Lung (tissue), 12 donors: ENCODE results near the gene NIPAL4. TPM values are rescaled to one million over a fixed set of nuclear protein-coding genes. Genes with fewer than 3 reads are reported as not detected.
"Not testable (repeated sequence)": the region's sequence is repeated elsewhere in the genome, so short reads cannot be mapped to it uniquely, and the experiment has no call there.

ENCODE experiments used
- ATAC-seq: fragments of 200-7000 bp; cut with Tn5 transposase; one replicate; pipeline ENCODE4 v1.9.1; 2020; ENCODE audit warnings: moderate number of reproducible peaks; ENCODE audit not compliant: insufficient read depth, low FRiP score
- DNase-seq, 3 donors: peaks; one replicate each; pipeline ENCODE4 v3.0.0-alpha.2; 2013 to 2017
- H3K27ac ChIP-seq, 2 donors: one replicate each; pipeline ENCODE4 v1.5.1; 2013; ENCODE audit warnings: mild to moderate bottlenecking in 2 of 2, moderate library complexity in 2 of 2, control low read depth in 1 of 2, inconsistent platforms in 1 of 2, low read depth in 1 of 2, low read length in 1 of 2
- H3K27me3 ChIP-seq, 3 donors: one replicate each; pipeline ENCODE4 v1.5.1; 2013; ENCODE audit warnings: low read length in 2 of 3; ENCODE audit not compliant: control insufficient read depth in 3 of 3, insufficient read depth in 3 of 3
- H3K36me3 ChIP-seq, 4 donors: one replicate each; pipeline ENCODE4 v1.5.1; 2013; ENCODE audit warnings: low read length in 4 of 4, mild to moderate bottlenecking in 1 of 4, moderate library complexity in 1 of 4; ENCODE audit not compliant: control insufficient read depth in 4 of 4, insufficient read depth in 4 of 4
- H3K4me1 ChIP-seq, 5 donors: one replicate each; pipeline ENCODE4 v1.5.1; 2013; ENCODE audit warnings: low read length in 5 of 5, mild to moderate bottlenecking in 2 of 5, moderate library complexity in 1 of 5; ENCODE audit not compliant: control insufficient read depth in 5 of 5, insufficient read depth in 5 of 5
- H3K4me3 ChIP-seq: one replicate; pipeline ENCODE4 v1.5.1; 2013; ENCODE audit warnings: mild to moderate bottlenecking, control low read depth, moderate library complexity
- H3K9ac ChIP-seq, 2 donors: one replicate each; pipeline ENCODE4 v1.5.1; 2013; ENCODE audit warnings: low read length in 2 of 2, control low read depth in 1 of 2; ENCODE audit not compliant: insufficient read depth in 1 of 2
- H3K9me3 ChIP-seq, 4 donors: one replicate each; pipeline ENCODE4 v1.5.1; 2013; ENCODE audit warnings: low read length in 3 of 4, mild to moderate bottlenecking in 1 of 4, moderate library complexity in 1 of 4; ENCODE audit not compliant: control insufficient read depth in 4 of 4, insufficient read depth in 3 of 4
- WGBS, 2 donors: extraction: QIAGEN DNeasy Blood & Tissue Kit; methylation state at CpG; one replicate each; pipeline ENCODE4 v1.1.7; 2013; 5-methylcytosine and 5-hydroxymethylcytosine counted together
- polyA plus RNA-seq, 2 donors: library from polyadenylated mRNA; stranded (reverse); fragments of 200-250 nt; gene quantifications; one replicate each; pipeline ENCODE4 v1.2.1, GENCODE V29; 2013
- total RNA-seq, 2 donors: library from RNA; depleted of rRNA in 1 of 2; stranded (reverse); fragments of >200 nt in 1 of 2; gene quantifications; one replicate each; pipeline ENCODE4 v1.2.1, GENCODE V29; 2014 to 2021
- TF ChIP-seq, protein P1 (sequence below): IDR thresholded peaks from 2 replicates; pipeline ENCODE4 v1.5.1; 2012; ENCODE audit warnings: mild to moderate bottlenecking; ENCODE audit errors: control extremely low read depth, extremely low read depth
- donor health status: control.
- donor health status: control.
- donor health status: Bipolar disorder and iron deficiency.
- donor health status: healthy.
- donor health status: DM: yes; HTN: yes; CAD: no.

NIPAL4 gene
- total and polyA plus RNA-seq, 4 donors: 0.04 to 1.7 (median 0.36) TPM

DNA sequence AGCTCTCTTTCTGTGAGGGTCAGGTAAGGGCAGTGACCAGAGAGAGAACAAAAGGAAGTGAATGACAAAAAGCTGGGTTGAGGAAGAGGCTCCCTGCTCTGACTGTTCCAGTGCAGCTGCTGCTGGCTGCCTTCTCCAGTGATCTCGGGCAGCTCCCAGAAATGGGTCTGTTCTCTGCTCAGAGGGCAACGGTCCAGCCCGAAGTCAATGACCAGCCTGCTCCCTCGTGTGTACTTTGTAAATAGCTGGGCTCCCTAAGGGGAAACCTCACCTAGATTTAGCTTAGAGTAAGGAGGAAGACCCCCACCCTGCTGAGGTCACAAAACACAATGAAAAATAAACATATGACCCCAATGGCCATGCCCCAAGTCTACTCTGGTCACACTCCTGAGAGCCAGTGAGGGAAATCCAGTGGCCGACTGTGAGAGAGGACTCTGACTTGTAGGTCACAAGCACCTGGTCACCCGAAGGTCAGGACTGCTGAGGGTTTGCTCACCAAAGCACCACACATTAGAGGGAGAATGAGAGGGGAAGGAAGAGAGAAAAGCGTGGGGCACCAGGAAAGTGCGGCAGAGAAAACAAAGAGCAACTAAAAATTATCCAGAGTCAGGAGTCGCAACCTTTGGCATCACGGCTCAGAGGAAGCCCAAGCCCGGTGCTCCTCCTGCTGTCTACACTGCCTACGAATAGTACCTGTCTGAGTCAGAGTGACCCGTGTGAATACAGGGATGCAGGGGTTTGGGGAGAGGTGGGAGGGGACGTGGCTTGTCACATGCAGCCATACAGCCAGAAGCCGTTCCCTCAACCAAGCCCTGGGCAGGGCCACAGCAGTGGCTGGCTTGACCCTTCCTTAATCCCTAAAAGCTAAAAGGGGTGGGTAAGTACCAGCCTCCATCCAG, 19.8 kb downstream of the NIPAL4 start:
- ATAC-seq (no peak), DNase-seq (no peak)
- no peak overlapping the region for H3K4me3 ChIP-seq
- H3K36me3 ChIP-seq: peaks cover 0 to 8% (median 2%) of the 10 kb centered on the region in 4 donors
- WGBS, 2 donors: 67 to 75% methylated on average over 15 of the region's 15 CpGs
- no peak overlapping the region for H3K27ac ChIP-seq
- H3K4me1 ChIP-seq: peaks cover 0 to 6% (median 2%) of the 10 kb centered on the region in 5 donors
- no peaks in the 10 kb centered on the region for H3K27me3 ChIP-seq
- H3K9ac ChIP-seq: no peak overlapping the region
- no peaks in the 10 kb centered on the region for H3K9me3 ChIP-seq
- TF ChIP-seq, protein P1, sequence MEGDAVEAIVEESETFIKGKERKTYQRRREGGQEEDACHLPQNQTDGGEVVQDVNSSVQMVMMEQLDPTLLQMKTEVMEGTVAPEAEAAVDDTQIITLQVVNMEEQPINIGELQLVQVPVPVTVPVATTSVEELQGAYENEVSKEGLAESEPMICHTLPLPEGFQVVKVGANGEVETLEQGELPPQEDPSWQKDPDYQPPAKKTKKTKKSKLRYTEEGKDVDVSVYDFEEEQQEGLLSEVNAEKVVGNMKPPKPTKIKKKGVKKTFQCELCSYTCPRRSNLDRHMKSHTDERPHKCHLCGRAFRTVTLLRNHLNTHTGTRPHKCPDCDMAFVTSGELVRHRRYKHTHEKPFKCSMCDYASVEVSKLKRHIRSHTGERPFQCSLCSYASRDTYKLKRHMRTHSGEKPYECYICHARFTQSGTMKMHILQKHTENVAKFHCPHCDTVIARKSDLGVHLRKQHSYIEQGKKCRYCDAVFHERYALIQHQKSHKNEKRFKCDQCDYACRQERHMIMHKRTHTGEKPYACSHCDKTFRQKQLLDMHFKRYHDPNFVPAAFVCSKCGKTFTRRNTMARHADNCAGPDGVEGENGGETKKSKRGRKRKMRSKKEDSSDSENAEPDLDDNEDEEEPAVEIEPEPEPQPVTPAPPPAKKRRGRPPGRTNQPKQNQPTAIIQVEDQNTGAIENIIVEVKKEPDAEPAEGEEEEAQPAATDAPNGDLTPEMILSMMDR: no peak

DNA sequence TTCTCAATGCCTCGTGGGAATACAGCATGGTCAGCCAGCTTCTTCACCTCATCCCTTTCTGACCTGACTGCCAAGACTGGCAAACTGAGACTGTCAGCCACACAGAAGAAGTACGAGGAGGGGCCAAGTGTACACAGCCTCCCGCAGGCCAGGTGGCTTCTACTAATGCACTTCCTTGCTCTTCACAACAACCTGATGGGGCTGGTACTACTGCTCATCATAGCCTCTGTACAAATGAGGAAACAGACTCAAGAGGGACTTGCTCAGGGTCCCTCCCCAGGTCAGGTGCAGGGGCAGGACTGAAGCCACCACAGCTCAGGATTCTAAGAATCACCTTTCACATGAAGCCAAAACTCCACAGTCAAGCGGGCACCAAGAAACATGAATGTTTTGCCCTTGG, 21.3 kb downstream of the NIPAL4 start:
- H3K4me1 ChIP-seq: peaks cover 0 to 8% (median 2%) of the 10 kb centered on the region in 5 donors
- WGBS, 2 donors: 74 to 84% methylated on average over 4 of the region's 4 CpGs
- no peak for DNase-seq
- no peak overlapping the region for H3K9ac ChIP-seq
- H3K36me3 ChIP-seq: peaks cover 0 to 12% (median 2%) of the 10 kb centered on the region in 4 donors
- TF ChIP-seq, protein P1: no peak
- H3K27me3 ChIP-seq: no peaks in the 10 kb centered on the region
- no peak for ATAC-seq
- H3K9me3 ChIP-seq: no peaks in the 10 kb centered on the region
- no peak overlapping the region for H3K27ac ChIP-seq
- H3K4me3 ChIP-seq: no peak overlapping the region

DNA sequence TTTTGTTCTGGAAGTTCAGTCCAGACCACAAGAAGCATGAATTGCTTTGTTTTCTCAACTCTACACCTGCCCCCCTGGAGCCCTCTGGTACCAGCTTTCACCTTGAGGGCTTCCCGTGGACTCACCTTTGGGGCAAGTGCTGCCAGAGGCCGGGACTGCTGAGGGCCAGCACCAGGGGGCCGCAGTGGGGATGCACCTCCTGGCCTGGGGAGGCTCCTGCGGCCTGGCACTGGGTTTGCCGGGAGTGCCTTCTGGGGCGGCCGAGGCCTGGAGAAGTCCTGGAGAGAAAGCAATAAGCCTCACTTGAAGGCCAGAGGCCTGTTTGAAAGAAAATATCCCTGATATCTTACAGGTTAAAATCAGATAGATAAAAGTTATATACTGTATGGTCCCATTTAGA, 21.7 kb downstream of the NIPAL4 start:
- no peak for ATAC-seq
- H3K27ac ChIP-seq: no peak overlapping the region
- H3K9ac ChIP-seq: no peak overlapping the region
- H3K4me1 ChIP-seq: peaks cover 0 to 8% (median 2%) of the 10 kb centered on the region in 5 donors
- H3K27me3 ChIP-seq: no peaks in the 10 kb centered on the region
- no peaks in the 10 kb centered on the region for H3K9me3 ChIP-seq
- peaks cover 0 to 14% (median 2%) of the 10 kb centered on the region in 4 donors for H3K36me3 ChIP-seq
- TF ChIP-seq, protein P1: no peak
- WGBS, 2 donors: 97 to 99% methylated on average over 7 of the region's 7 CpGs
- DNase-seq: no peak
- H3K4me3 ChIP-seq: no peak overlapping the region

DNA sequence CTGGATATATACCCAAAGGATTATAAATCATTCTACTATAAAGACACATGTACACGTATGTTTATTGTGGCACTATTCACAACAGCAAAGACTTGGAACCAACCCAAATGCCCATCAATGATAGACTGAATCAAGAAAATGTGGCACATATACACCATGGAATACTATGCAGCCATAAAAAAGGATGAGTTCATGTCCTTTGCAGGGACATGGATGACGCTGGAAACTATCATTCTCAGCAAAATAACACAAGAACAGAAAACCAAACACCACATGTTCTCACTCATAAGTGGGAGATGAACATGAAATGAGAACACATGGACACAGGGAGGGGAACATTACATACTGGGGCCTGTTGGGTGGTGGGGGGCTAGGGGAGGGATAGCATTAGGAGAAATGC, 22.7 kb downstream of the NIPAL4 start:
- not testable (repeated sequence) for H3K4me3 ChIP-seq, ATAC-seq, H3K4me1 ChIP-seq, DNase-seq, H3K9ac ChIP-seq, H3K9me3 ChIP-seq, H3K27me3 ChIP-seq, H3K27ac ChIP-seq
- peaks cover 0 to 19% (median 5%) of the 10 kb centered on the region in 4 donors for H3K36me3 ChIP-seq
- 73 to 88% methylated on average over 2 of the region's 2 CpGs for WGBS, 2 donors
